ENCODE data around the gene C1QTNF8. TPM values are rescaled to one million over a fixed set of nuclear protein-coding genes. Genes with fewer than 3 reads are reported as not detected.

The C1QTNF8 gene
- total and polyA plus RNA-seq, 2 of the 8 experiments (the other 6 are each of a cell fraction or from before 2014, with no cell fraction given), result not detected

DNA sequence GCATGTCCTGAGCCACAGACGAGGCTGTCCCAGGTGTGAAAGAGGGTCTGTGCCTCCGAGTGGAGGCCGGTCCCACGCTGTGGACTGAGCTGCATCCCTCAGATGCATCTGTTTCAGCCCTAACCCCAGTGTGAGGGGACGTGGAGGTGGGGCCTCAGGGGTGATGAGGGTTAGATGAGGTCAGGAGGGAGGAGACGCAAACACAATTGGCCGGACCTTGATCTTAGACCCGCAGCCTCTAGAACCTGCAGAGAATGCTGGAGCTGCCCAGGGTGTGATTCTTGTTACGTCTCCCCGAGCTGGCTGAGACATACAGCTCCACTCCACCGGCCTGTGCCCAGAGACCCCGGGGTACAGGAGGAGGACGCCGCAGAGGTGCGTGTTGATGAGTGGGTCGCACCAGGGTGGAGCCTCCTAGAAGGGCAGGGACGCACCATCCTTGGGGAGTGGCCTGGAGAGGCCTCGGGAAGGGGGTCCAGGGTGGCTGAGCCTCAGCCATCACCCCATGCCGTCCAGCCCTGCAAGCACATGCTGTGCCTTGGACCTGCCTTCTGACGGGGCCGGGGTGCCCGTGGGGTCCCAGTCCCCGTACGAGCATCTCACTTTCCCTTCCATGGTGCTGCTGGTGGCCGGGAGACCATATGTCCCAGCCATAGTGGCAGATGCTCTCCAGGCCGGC, 16.6 kb upstream of the C1QTNF8 start:
- Histone ChIP-seq H2BK20ac (ENCODE audit: low read length) (no peak overlapping the region), H3K18ac (ENCODE audit: extremely low read depth, low read length) (no peak overlapping the region; the same call in 1 of the 2 replicates), H3K36me3 (ENCODE audit: control insufficient read depth in 2 of 4, insufficient read depth in 4 of 4, low read length in 3 of 4) (no peaks in the 10 kb centered on the region), H3K27ac (ENCODE audit: low read depth, low read length) (no peak overlapping the region), H4K8ac (ENCODE audit: extremely low read depth, insufficient read depth, low read length) (peak overlapping the region; percentile 68; the same call in 1 of the 2 replicates), H3K4me2 (ENCODE audit: insufficient read depth in 1 of 2, low read depth in 2 of 2, low read length in 2 of 2) (no peak overlapping the region), H2AFZ (ENCODE audit: low read length) (no peak overlapping the region), H3K4me3 (ENCODE audit: extremely low read depth in 1 of 4, insufficient read depth in 2 of 4, low read depth in 3 of 4, low read length in 4 of 4) (no peak overlapping the region), H4K91ac (replicated peaks; ENCODE audit: insufficient read length, low read length) (no peak overlapping the region), H3K9ac (replicated peaks in 1 of 4; ENCODE audit: extremely low read depth in 1 of 4, low read depth in 3 of 4, low read length in 3 of 4) (no peak overlapping the region), H3K4me1 (replicated peaks in 1 of 4; ENCODE audit: control insufficient read depth in 3 of 4, insufficient read depth in 4 of 4, low read length in 3 of 4) (peaks cover 0 to 5% (median under 1%) of the 10 kb centered on the region in 4 experiments; a peak in 4 of 7 replicates), H2BK12ac (ENCODE audit: low read depth, low read length) (no peak overlapping the region), H3K27me3 (replicated peaks in 1 of 4; ENCODE audit: control insufficient read depth in 3 of 4, extremely low read depth in 1 of 4, insufficient read depth in 3 of 4, low read length in 3 of 4) (peaks cover 0 to 7% (median 5%) of the 10 kb centered on the region in 4 experiments; a peak in 5 of 7 replicates), H3K23ac (ENCODE audit: insufficient read length) (no peak overlapping the region), H2AK5ac (ENCODE audit: low read depth, low read length) (no peak overlapping the region), H3K23me2 (ENCODE audit: low read depth, low read length) (no peaks in the 10 kb centered on the region; the same call in 1 of the 2 replicates), H2BK5ac (ENCODE audit: low read depth, low read length) (no peak overlapping the region), H3K4ac (replicated peaks; ENCODE audit: insufficient read length, low read depth, low read length) (no peak overlapping the region), H4K5ac (ENCODE audit: insufficient read length, low read depth, low read length) (no peak overlapping the region), H3K79me2 (ENCODE audit: control insufficient read depth in 1 of 2, insufficient read depth in 2 of 2, low read length in 2 of 2) (no peaks in the 10 kb centered on the region), H3K56ac (replicated peaks; ENCODE audit: insufficient read length, low read depth, low read length) (no peak overlapping the region), H3K79me1 (ENCODE audit: low read depth, low read length) (no peaks in the 10 kb centered on the region), H3K9me3 (ENCODE audit: insufficient read depth in 2 of 2, low read depth in 1 of 2, low read length in 1 of 2) (no peaks in the 10 kb centered on the region), H3K14ac (ENCODE audit: insufficient read length) (no peak overlapping the region), H4K20me1 (replicated peaks in 1 of 2; ENCODE audit: control insufficient read depth in 1 of 2, insufficient read depth in 2 of 2, low read length in 2 of 2) (peaks cover 0 to 4% of the 10 kb centered on the region in 2 experiments), H2BK120ac (replicated peaks; ENCODE audit: low read depth, low read length) (no peak overlapping the region), H2BK15ac (ENCODE audit: low read length) (no peak overlapping the region)
- FAIRE-seq, result no peak
- POLR2A ChIA-PET (ENCODE audit: partially characterized antibody), result interaction anchor here (1.0 kb wide), 1 partner anchor 9 kb away, joined by 3 read pairs; no protein-coding TSS in a partner anchor
- WGBS, 2 experiments (ENCODE audit: extremely low coverage in 1 of 2, insufficient coverage in 1 of 2, insufficient read length in 1 of 2, insufficient replicate concordance in 2 of 2, low coverage in 1 of 2, low lambda C conversion rate in 2 of 2, missing lambda C conversion rate in 1 of 2), result 88% methylated on average over 26 of the region's 26 CpGs; no CpG with 5 or more reads in 1 of the 2 experiments
- CTCF ChIA-PET (ENCODE audit: partially characterized antibody), result interaction anchor here (0.8 to 2.1 kb wide), 4 partner anchors 9 to 380 kb away, joined by 3 to 9 read pairs (median 4); no protein-coding TSS in a partner anchor
- DNase-seq (ENCODE audit: low read depth in 1 of 2, low spot score in 2 of 2), result no peak
- TF ChIP-seq SRF (IDR thresholded peaks at IDR 0.05; ENCODE audit: low read depth, low read length), result no peak
- no peak for TF ChIP-seq GABPA (IDR thresholded peaks at IDR 0.05; ENCODE audit: borderline replicate concordance, insufficient read depth, low read length)
- TF ChIP-seq EP300 (IDR thresholded peaks at IDR 0.05; ENCODE audit: borderline replicate concordance in 1 of 2, low read depth in 2 of 2, low read length in 2 of 2), result no peak
- TF ChIP-seq SIRT6 (IDR thresholded peaks at IDR 0.05; ENCODE audit: low read length), result no peak

Data from H1 (cell line).